DND-41 (cell line): ENCODE data around the gene SPSB3.

Experiments used
- ATAC-seq: fragments of 200-7000 bp; cut with Tn5 transposase; 3 replicates; pipeline ENCODE4 v1.9.1; 2021; ENCODE audit warnings: low read depth; ENCODE audit not compliant: insufficient read depth
- DNase-seq: peaks from one replicate; pipeline ENCODE4 v3.0.0-alpha.2; 2020
- H2AFZ ChIP-seq: 2 replicates; pipeline ENCODE4 v1.6.0; 2012; ENCODE audit warnings: low read depth, low read length
- H3K27ac ChIP-seq: 2 replicates; pipeline ENCODE4 v1.5.1; 2012; ENCODE audit warnings: low read length, inconsistent platforms
- H3K27me3 ChIP-seq: fragments of 200-600 bp; sonication (generic); 2 replicates; pipeline ENCODE4 v1.6.0; 2012; ENCODE audit warnings: low read length, mild to moderate bottlenecking, inconsistent platforms; ENCODE audit not compliant: insufficient read depth, poor library complexity
- H3K36me3 ChIP-seq: 2 replicates; pipeline ENCODE4 v1.5.1; 2012; ENCODE audit warnings: low read length, inconsistent platforms; ENCODE audit not compliant: insufficient read depth
- H3K4me1 ChIP-seq: 2 replicates; pipeline ENCODE4 v1.5.1; 2012; ENCODE audit warnings: mild to moderate bottlenecking, low read length; ENCODE audit not compliant: insufficient read depth
- H3K4me2 ChIP-seq: 2 replicates; pipeline ENCODE4 v1.6.0; 2012; ENCODE audit warnings: mild to moderate bottlenecking, moderate library complexity, low read length, inconsistent platforms; ENCODE audit not compliant: insufficient read depth
- H3K4me3 ChIP-seq, 2 experiments: fragments of 200-600 bp in 1 of 2; shearing (Covaris generic) in 1 of 2; 2 replicates each; pipeline ENCODE4 v1.5.1; 2012 to 2016; ENCODE audit warnings: inconsistent platforms in 2 of 2, low read length in 2 of 2, mild to moderate bottlenecking in 2 of 2, low read depth in 1 of 2, moderate library complexity in 1 of 2
- H3K79me2 ChIP-seq: 2 replicates; pipeline ENCODE4 v1.6.0; 2012; ENCODE audit warnings: low read length, inconsistent platforms; ENCODE audit not compliant: insufficient read depth
- H3K9ac ChIP-seq: 2 replicates; pipeline ENCODE4 v1.6.0; 2012; ENCODE audit warnings: low read depth, mild to moderate bottlenecking, inconsistent platforms, low read length, moderate library complexity
- H3K9me3 ChIP-seq: 2 replicates; pipeline ENCODE4 v1.5.1; 2012; ENCODE audit warnings: low read length, moderate library complexity, mild to moderate bottlenecking, inconsistent platforms; ENCODE audit not compliant: insufficient read depth, severe bottlenecking
- H4K20me1 ChIP-seq: 2 replicates; pipeline ENCODE4 v1.6.0; 2012; ENCODE audit warnings: low read length; ENCODE audit not compliant: insufficient read depth
- CTCF ChIP-seq: IDR thresholded peaks from 2 replicates; pipeline ENCODE4 v1.5.1; 2012; ENCODE audit warnings: borderline replicate concordance, low read length, moderate library complexity, mild to moderate bottlenecking; ENCODE audit not compliant: poor library complexity, severe bottlenecking; ENCODE audit errors: extremely low read depth
- EZH2 ChIP-seq: IDR thresholded peaks from 3 replicates; pipeline ENCODE4 v1.6.1; 2012; ENCODE audit warnings: borderline replicate concordance, low read depth, mild to moderate bottlenecking, moderate library complexity, low read length, inconsistent platforms; ENCODE audit not compliant: severe bottlenecking

Gene SPSB3

GRCh38 chr16:1727651-1728624 is 54.4 kb downstream of the SPSB3 start:
- Histone ChIP-seq H3K79me2 (peaks cover 24% of the 10 kb centered on the region), H3K4me2 (no peak overlapping the region), H3K9ac (no peak overlapping the region), H2AFZ (no peak overlapping the region), H3K4me3 (no peak overlapping the region), H3K36me3 (peaks cover 64% of the 10 kb centered on the region), H3K4me1 (peaks cover 5% of the 10 kb centered on the region), H3K27ac (no peak overlapping the region), H3K9me3 (no peaks in the 10 kb centered on the region), H3K27me3 (no peaks in the 10 kb centered on the region), H4K20me1 (peaks cover 35% of the 10 kb centered on the region)
- no peak for TF ChIP-seq CTCF
- no peak for TF ChIP-seq EZH2
- no peak for DNase-seq
- no peak for ATAC-seq
